ENCODE results near the gene COPE.

DNA sequence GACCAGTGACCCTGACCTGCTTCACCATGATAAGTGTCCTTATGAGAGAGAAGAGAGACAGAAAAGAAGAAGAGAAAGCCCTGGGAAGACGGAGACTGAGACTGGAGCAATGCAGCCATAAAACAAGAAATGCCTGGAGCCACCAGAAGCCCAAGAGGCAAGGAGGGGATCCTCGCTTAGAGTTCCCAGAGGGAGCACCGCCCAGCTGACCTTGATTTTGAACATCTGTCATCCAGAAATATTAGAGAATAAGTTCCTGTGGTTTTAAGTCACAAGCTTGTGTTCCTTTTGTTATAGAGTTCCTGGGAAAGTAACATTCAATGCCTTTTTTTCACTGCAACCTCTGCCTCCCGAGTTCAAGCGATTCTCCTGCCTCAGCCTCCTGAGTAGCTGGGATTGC is 43.5 kb downstream of the COPE start:
- TF ChIP-seq EZH2 (IDR thresholded peaks at IDR 0.05; ENCODE audit: low read depth, low read length, severe bottlenecking) (no peak), TEAD4 (IDR thresholded peaks at IDR 0.05; ENCODE audit: low read depth, low read length) (no peak), POLR2A (IDR thresholded peaks at IDR 0.05; ENCODE audit: control extremely low read depth in 1 of 2, low read depth in 2 of 2, low read length in 2 of 2) (no peak), CEBPB (IDR thresholded peaks at IDR 0.05; ENCODE audit: low read depth, low read length) (no peak), HDAC2 (IDR thresholded peaks at IDR 0.05; ENCODE audit: borderline replicate concordance in 1 of 2, low read depth in 2 of 2, low read length in 2 of 2) (no peak), RAD21 (IDR thresholded peaks at IDR 0.05 in 1 of 2, conservative IDR thresholded peaks at IDR 0.05 in 1 of 2; ENCODE audit: low read depth in 2 of 2, low read length in 2 of 2) (no peak)
- TF ChIP-seq, protein P1, sequence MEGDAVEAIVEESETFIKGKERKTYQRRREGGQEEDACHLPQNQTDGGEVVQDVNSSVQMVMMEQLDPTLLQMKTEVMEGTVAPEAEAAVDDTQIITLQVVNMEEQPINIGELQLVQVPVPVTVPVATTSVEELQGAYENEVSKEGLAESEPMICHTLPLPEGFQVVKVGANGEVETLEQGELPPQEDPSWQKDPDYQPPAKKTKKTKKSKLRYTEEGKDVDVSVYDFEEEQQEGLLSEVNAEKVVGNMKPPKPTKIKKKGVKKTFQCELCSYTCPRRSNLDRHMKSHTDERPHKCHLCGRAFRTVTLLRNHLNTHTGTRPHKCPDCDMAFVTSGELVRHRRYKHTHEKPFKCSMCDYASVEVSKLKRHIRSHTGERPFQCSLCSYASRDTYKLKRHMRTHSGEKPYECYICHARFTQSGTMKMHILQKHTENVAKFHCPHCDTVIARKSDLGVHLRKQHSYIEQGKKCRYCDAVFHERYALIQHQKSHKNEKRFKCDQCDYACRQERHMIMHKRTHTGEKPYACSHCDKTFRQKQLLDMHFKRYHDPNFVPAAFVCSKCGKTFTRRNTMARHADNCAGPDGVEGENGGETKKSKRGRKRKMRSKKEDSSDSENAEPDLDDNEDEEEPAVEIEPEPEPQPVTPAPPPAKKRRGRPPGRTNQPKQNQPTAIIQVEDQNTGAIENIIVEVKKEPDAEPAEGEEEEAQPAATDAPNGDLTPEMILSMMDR (IDR thresholded peaks at IDR 0.05; ENCODE audit: control extremely low read depth in 1 of 3, insufficient read depth in 1 of 3, low read depth in 1 of 3, low read length in 3 of 3) = no peak
